Transverse colon (tissue), 4 donors: ENCODE measurements around the gene FAM20B. TPM values are rescaled to one million over a fixed set of nuclear protein-coding genes. Genes with fewer than 3 reads are reported as not detected.
A peak's percentile ranks its signal among the peaks of the same experiment; 100 is the strongest.
"Not testable (repeated sequence)": the region's sequence is repeated elsewhere in the genome, so short reads cannot be mapped to it uniquely, and the experiment has no call there.

ENCODE experiments used
- DNase-seq: peaks from one replicate; pipeline ENCODE4 v3.0.0-alpha.2; 2019
- H3K27ac ChIP-seq, 4 donors: fragments of 200-600 bp; sonication (generic); 2 replicates each; pipeline ENCODE4 v1.5.1; 2016 to 2018; ENCODE audit warnings: inconsistent platforms in 4 of 4
- H3K27me3 ChIP-seq: fragments of 200-600 bp; sonication (generic); 2 replicates; pipeline ENCODE4 v1.5.1; 2017; ENCODE audit warnings: inconsistent platforms
- H3K36me3 ChIP-seq, 4 donors: fragments of 200-600 bp; sonication (generic); 2 replicates each; pipeline ENCODE4 v1.5.1; 2017 to 2019; ENCODE audit warnings: inconsistent platforms in 4 of 4
- H3K4me1 ChIP-seq, 4 donors: fragments of 200-600 bp; sonication (generic); 2 replicates each; pipeline ENCODE4 v1.5.1; 2017 to 2020; ENCODE audit warnings: inconsistent platforms in 4 of 4
- H3K4me3 ChIP-seq, 4 donors: fragments of 200-600 bp; sonication (generic); 1 replicate in 1 of 4; 2 replicates in 3 of 4; pipeline versions ENCODE4 v1.5.1 to v1.6.1; 2017 to 2019; ENCODE audit warnings: inconsistent platforms in 4 of 4
- H3K9me3 ChIP-seq, 2 donors: fragments of 200-600 bp; sonication (generic); 2 replicates each; pipeline ENCODE4 v1.5.1; 2017 to 2019; ENCODE audit warnings: inconsistent platforms in 2 of 2
- CTCF ChIP-seq, 5 experiments: fragments of 200-600 bp in 3 of 5; fragments of 450-650 bp in 2 of 5; sonication (generic) in 3 of 5; IDR thresholded peaks; 1 replicate in 2 of 5; 2 replicates in 3 of 5; pipeline ENCODE4 v1.5.1; 2016 to 2017; ENCODE audit warnings: antibody characterized with exemption in 5 of 5, inconsistent platforms in 3 of 5, mild to moderate bottlenecking in 2 of 5, moderate library complexity in 1 of 5
- EP300 ChIP-seq: sonication (generic); formaldehyde crosslinking; IDR thresholded peaks from one replicate; pipeline ENCODE4 v1.6.1; 2017; ENCODE audit warnings: antibody characterized with exemption, low read depth
- POLR2A ChIP-seq: fragments of 450-650 bp; IDR thresholded peaks from one replicate; pipeline ENCODE4 v1.6.1; 2016; ENCODE audit warnings: antibody characterized with exemption, mild to moderate bottlenecking, moderate library complexity
- POLR2AphosphoS5 ChIP-seq, 3 donors: sonication (generic); formaldehyde crosslinking; IDR thresholded peaks; one replicate each; pipeline ENCODE4 v1.6.1; 2016; ENCODE audit warnings: antibody characterized with exemption in 3 of 3
- WGBS, 2 donors: methylation state at CpG; one replicate each; pipeline ENCODE4 v1.1.5; 2018; ENCODE audit warnings: low coverage in 1 of 2; 5-methylcytosine and 5-hydroxymethylcytosine counted together
- in situ Hi-C, 4 donors: fragments of 200-750 bp; cut with MboI; loops; one replicate each; pipeline versions ENCODE4 v1.15.0 to v1.15.1; 2017; ENCODE audit warnings: low sequenced_read_pairs in 3 of 4, low pct_ligation_motif_present in 1 of 4, low pct_unique_long_range_greater_than_20kb in 1 of 4
- intact Hi-C: fragments of 100-400 bp; cut with DNase I; formaldehyde crosslinking; loops from one replicate; pipeline ENCODE4 v1.15.1; 2023; ENCODE audit warnings: low total_unique reads
- total RNA-seq, 4 donors: library from RNA; depleted of rRNA; stranded (reverse); fragments of >200 nt; gene quantifications; one replicate each; pipeline ENCODE4 v1.1.0, GENCODE V29; 2016

The FAM20B gene
- total RNA-seq, 4 donors from 2014 or later: 10.8 to 24.9 (median 17.5) TPM

GRCh38 chr1:179036844-179037465 lies 11.3 kb downstream of the FAM20B start:
- H3K4me1 ChIP-seq: peaks cover 11 to 66% (median 37%) of the 10 kb centered on the region in 4 donors
- intact Hi-C loops: no loop called here

GRCh38 chr1:179038528-179039281 lies 13.0 kb downstream of the FAM20B start:
- in situ Hi-C loops (no loop called here), intact Hi-C loops (no loop called here)
- Histone ChIP-seq H3K9me3 (no peaks in the 10 kb centered on the region), H3K4me3 (no peak overlapping the region), H3K27ac (no peak overlapping the region), H3K36me3 (no peaks in the 10 kb centered on the region), H3K27me3 (no peaks in the 10 kb centered on the region), H3K4me1 (peaks cover 11 to 55% (median 33%) of the 10 kb centered on the region in 4 donors)
- 25 to 57% methylated on average over 1 of the region's 1 CpG for WGBS, 2 donors
- DNase-seq: no peak
- TF ChIP-seq POLR2A (no peak), EP300 (no peak), CTCF (IDR thresholded peaks at IDR 0.05) (no peak), POLR2AphosphoS5 (IDR thresholded peaks at IDR 0.05) (no peak)

More at GRCh38 chr1:179036844-179037465, 11.3 kb downstream of the FAM20B start:
- Histone ChIP-seq H3K27ac (peak overlapping the region in 2 of 4 donors; percentile 19 to 54), H3K9me3 (no peaks in the 10 kb centered on the region), H3K4me3 (no peak overlapping the region), H3K27me3 (no peaks in the 10 kb centered on the region), H3K36me3 (no peaks in the 10 kb centered on the region)
- TF ChIP-seq POLR2AphosphoS5 (IDR thresholded peaks at IDR 0.05) (no peak), CTCF (IDR thresholded peaks at IDR 0.05) (no peak), EP300 (no peak), POLR2A (no peak)
- in situ Hi-C loops: no loop called here
- 54 to 70% methylated on average over 2 of the region's 2 CpGs for WGBS, 2 donors
- no peak for DNase-seq

GRCh38 chr1:179039502-179040174 lies 13.9 kb downstream of the FAM20B start:
- intact Hi-C loops, H3K36me3 ChIP-seq, H3K27ac ChIP-seq, H3K4me3 ChIP-seq, H3K27me3 ChIP-seq, DNase-seq, in situ Hi-C loops, H3K9me3 ChIP-seq: not testable (repeated sequence)
- 79 to 93% methylated on average over 3 to 6 of the region's 9 CpGs for WGBS, 2 donors
- H3K4me1 ChIP-seq: peaks cover 4 to 46% (median 26%) of the 10 kb centered on the region in 4 donors

GRCh38 chr1:179040175-179040551 lies 14.5 kb downstream of the FAM20B start:
- WGBS, 2 donors: 86 to 96% methylated on average over 5 to 13 of the region's 27 CpGs
- H3K4me1 ChIP-seq: peaks cover 4 to 41% (median 20%) of the 10 kb centered on the region in 4 donors
- intact Hi-C loops, H3K9me3 ChIP-seq, H3K36me3 ChIP-seq, H3K4me3 ChIP-seq, in situ Hi-C loops, DNase-seq, H3K27me3 ChIP-seq, H3K27ac ChIP-seq: not testable (repeated sequence)

- H3K27me3 ChIP-seq: no peaks in the 10 kb centered on the region
- H3K9me3 ChIP-seq: no peaks in the 10 kb centered on the region
- TF ChIP-seq POLR2A: no peak
- no peak for TF ChIP-seq EP300
- no peak for TF ChIP-seq POLR2AphosphoS5 (IDR thresholded peaks at IDR 0.05)
- TF ChIP-seq CTCF (IDR thresholded peaks at IDR 0.05): no peak
- DNase-seq: no peak
- 93 to 100% methylated on average over 2 to 8 of the region's 8 CpGs for whole genome bisulfite sequencing, 2 donors
- no peak overlapping the region for H3K27ac ChIP-seq
- no peaks in the 10 kb centered on the region for H3K36me3 ChIP-seq
- H3K4me3 ChIP-seq: no peak overlapping the region
- H3K4me1 ChIP-seq: peaks cover 3 to 21% (median 7%) of the 10 kb centered on the region in 4 donors
- intact Hi-C loops: no loop called here
- in situ Hi-C loops: no loop called here
Measured at GRCh38 chr1:179042087-179042486, 16.4 kb downstream of the FAM20B start.
